Measurements from ENCODE around the gene FYTTD1. TPM values are rescaled to one million over a fixed set of nuclear protein-coding genes. Genes with fewer than 3 reads are reported as not detected.
"Not testable (repeated sequence)": the region's sequence is repeated elsewhere in the genome, so short reads cannot be mapped to it uniquely, and the experiment has no call there.

The FYTTD1 gene
- total and polyA plus RNA-seq, 10 donors: 10.9 to 52.6 (median 30.1) TPM

DNA sequence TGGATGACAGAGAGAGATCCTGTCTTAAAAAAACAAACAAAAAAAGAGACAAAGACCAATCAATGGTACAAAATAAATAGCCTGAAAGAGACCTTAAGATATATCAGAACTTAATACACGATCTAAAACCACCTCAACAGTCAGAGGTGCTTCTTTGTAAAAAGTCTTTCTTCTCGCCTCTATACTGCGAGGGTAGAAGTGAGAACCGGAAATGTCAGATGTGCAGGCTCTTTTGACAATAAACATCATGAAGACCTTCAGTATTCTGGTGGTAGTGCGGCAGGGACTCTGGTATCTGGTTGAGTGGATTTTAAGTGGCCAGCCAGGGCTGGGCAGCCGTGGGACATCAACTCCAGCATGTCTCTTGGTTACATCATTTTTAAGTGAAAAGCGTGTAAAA, 43.0 kb upstream of the FYTTD1 start:
- Histone ChIP-seq H3K27ac (peak overlapping the region in 4 of 8 donors; percentile 32 to 60 (median 50)), H3K4me1 (peaks cover 3 to 35% (median 9%) of the 10 kb centered on the region in 6 donors), H3K4me3 (no peak overlapping the region), H3K27me3 (replicated peaks in 1 of 7) (no peaks in the 10 kb centered on the region), H3K36me3 (peaks cover 0 to 49% (median 31%) of the 10 kb centered on the region in 6 donors), H3K9me3 (no peaks in the 10 kb centered on the region)
- WGBS, 5 donors: 84 to 93% (median 91%) methylated on average over 7 of the region's 7 CpGs
- DNase-seq: no peak
- TF ChIP-seq POLR2A (IDR thresholded peaks at IDR 0.05): no peak
- no peak for TF ChIP-seq POLR2AphosphoS5 (IDR thresholded peaks at IDR 0.05)
- TF ChIP-seq, protein P1, sequence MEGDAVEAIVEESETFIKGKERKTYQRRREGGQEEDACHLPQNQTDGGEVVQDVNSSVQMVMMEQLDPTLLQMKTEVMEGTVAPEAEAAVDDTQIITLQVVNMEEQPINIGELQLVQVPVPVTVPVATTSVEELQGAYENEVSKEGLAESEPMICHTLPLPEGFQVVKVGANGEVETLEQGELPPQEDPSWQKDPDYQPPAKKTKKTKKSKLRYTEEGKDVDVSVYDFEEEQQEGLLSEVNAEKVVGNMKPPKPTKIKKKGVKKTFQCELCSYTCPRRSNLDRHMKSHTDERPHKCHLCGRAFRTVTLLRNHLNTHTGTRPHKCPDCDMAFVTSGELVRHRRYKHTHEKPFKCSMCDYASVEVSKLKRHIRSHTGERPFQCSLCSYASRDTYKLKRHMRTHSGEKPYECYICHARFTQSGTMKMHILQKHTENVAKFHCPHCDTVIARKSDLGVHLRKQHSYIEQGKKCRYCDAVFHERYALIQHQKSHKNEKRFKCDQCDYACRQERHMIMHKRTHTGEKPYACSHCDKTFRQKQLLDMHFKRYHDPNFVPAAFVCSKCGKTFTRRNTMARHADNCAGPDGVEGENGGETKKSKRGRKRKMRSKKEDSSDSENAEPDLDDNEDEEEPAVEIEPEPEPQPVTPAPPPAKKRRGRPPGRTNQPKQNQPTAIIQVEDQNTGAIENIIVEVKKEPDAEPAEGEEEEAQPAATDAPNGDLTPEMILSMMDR (IDR thresholded peaks at IDR 0.05 in 8 of 11, conservative IDR thresholded peaks at IDR 0.05 in 3 of 11): no peak
- intact Hi-C loops (cut with DNase I; ENCODE audit: low total_unique reads): no loop called here

DNA sequence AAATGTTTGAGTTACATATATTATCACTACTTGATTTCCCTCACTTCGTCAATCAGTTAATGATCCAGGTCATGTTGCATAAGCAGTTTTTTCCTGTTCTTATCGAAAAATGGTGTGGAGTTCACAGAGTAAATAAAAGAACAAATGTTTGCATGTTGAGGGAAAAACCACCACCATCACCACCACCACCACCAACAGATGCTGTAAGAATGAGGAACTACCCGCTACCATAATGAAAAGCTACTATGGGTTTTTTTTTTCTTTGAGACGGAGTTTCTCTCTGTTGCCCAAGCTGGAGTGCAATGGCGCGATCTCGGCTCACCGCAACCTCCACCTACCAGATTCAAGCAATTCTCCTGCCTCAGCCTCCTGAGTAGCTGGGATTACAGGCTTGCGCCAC, 40.5 kb upstream of the FYTTD1 start:
- TF ChIP-seq POLR2A (IDR thresholded peaks at IDR 0.05): no peak
- WGBS, 5 donors: 49 to 69% (median 57%) methylated on average over 9 of the region's 9 CpGs
- H3K4me1 ChIP-seq: peaks cover 21 to 60% (median 34%) of the 10 kb centered on the region in 6 donors
- intact Hi-C loops (cut with DNase I; ENCODE audit: low total_unique reads): no loop called here
- no peaks in the 10 kb centered on the region for H3K27me3 ChIP-seq (replicated peaks in 1 of 7)
- H3K9me3 ChIP-seq: no peaks in the 10 kb centered on the region
- H3K27ac ChIP-seq: peak overlapping the region in 4 of 8 donors; percentile 44 to 85 (median 62)
- no peak for DNase-seq
- no peak overlapping the region for H3K4me3 ChIP-seq
- peaks cover 0 to 32% (median 10%) of the 10 kb centered on the region in 6 donors for H3K36me3 ChIP-seq

DNA sequence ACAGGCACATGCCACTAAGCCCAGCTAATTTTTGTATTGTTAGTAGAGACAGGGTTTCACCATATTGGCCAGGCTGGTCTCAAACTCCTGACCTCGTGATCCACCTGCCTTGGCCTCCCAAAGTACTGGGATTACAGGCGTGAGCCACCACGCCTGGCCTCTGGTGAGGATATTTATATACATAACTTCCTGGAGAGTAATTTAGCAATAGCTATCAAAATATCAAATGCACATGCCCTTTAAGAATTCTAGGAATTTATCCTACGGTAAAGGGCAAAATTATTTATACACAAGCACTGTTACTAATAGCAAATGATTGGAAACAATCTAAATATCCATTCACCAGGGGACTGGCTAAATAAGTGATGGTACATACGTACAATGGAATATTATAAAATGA, 38.7 kb upstream of the FYTTD1 start:
- intact Hi-C loops (cut with DNase I; ENCODE audit: low total_unique reads); H3K27me3 ChIP-seq (replicated peaks in 1 of 7); H3K9me3 ChIP-seq; H3K4me3 ChIP-seq; DNase-seq: not testable (repeated sequence)
- WGBS, 5 donors: 87 to 93% (median 90%) methylated on average over 5 of the region's 5 CpGs
- Histone ChIP-seq H3K27ac (peak overlapping the region in 6 of 8 donors; percentile 83 to 92 (median 88)), H3K4me1 (peaks cover 21 to 65% (median 34%) of the 10 kb centered on the region in 6 donors), H3K36me3 (peaks cover 0 to 32% (median 1%) of the 10 kb centered on the region in 6 donors)

DNA sequence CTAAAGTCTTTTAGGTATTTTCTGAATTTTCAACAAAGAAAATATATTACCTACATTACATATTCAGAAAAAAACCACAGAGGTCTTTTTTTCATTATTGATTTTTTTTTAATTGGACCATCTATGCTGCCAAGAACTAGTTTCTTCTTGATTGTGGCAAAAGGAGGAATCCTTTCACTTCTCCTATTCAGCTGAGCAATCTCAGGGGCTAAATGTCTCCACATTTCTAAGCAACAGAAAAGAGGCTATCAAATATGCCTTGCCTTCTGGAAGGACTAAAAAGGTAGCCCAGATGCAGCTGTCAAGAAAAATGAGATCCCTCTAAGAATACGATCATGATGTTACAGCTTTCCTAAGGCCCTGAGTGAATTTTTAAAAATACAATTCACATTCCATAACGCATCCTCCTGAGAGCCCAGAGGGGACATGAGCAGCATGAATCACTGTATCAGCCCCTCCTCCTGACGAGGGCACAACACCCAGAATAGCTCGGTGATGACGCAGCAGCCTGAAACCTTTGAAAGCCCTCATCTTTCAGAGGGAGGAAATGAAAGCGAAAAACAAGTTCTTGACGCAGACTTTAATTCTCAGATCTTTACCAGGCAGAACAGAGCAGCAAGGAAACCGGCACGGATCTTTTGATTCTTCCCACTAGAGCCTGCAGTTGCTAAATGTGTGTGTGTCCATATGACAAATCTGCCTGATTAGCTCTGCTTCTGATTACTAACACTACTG, 37.5 kb upstream of the FYTTD1 start:
- Histone ChIP-seq H3K36me3 (peaks cover 0 to 36% (median 12%) of the 10 kb centered on the region in 6 donors), H3K4me3 (peak overlapping the region in 7 of 8 donors; percentile 2 to 54 (median 18)), H3K27me3 (replicated peaks in 1 of 7) (no peaks in the 10 kb centered on the region), H3K27ac (peak overlapping the region; percentile 83 to 92 (median 90)), H3K4me1 (peaks cover 21 to 65% (median 34%) of the 10 kb centered on the region in 6 donors), H3K9me3 (no peaks in the 10 kb centered on the region)
- WGBS, 5 donors: 0 to 1% (median 1%) methylated on average over 9 of the region's 9 CpGs
- intact Hi-C loops (cut with DNase I; ENCODE audit: low total_unique reads): no loop called here
- peak; percentile 91 for DNase-seq
- TF ChIP-seq, protein P1 (IDR thresholded peaks at IDR 0.05 in 8 of 11, conservative IDR thresholded peaks at IDR 0.05 in 3 of 11): no peak
- TF ChIP-seq POLR2AphosphoS5 (IDR thresholded peaks at IDR 0.05) (peak in 2 of 3 donors; percentile 59 to 92), POLR2A (IDR thresholded peaks at IDR 0.05) (peak in 1 of 3 donors; percentile 72)

DNA sequence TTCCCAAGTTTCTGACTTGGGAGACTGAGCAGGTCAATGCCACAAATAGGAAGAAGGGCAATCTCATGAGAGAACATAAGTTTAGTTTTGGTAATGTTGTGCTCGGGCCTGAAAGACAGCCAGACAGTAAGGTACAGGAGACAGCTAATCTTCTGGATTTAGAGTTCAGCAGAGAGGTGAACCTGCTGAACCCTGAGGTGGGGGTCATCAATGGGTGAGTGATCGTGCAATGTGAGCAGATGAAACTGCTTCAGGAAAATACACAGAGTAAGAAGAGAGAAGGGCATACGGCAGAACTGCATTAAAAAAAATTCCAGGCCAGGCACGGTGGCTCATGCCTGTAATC, 36.2 kb upstream of the FYTTD1 start:
- no peaks in the 10 kb centered on the region for H3K9me3 ChIP-seq
- intact Hi-C loops (cut with DNase I; ENCODE audit: low total_unique reads): no loop called here
- no peaks in the 10 kb centered on the region for H3K27me3 ChIP-seq (replicated peaks in 1 of 7)
- H3K27ac ChIP-seq: peak overlapping the region; percentile 83 to 92 (median 90)
- DNase-seq: no peak
- WGBS, 5 donors: 68 to 75% (median 74%) methylated on average over 4 of the region's 4 CpGs
- peak overlapping the region in 1 of 8 donors; percentile 54 for H3K4me3 ChIP-seq
- H3K36me3 ChIP-seq: peaks cover 0 to 45% (median 19%) of the 10 kb centered on the region in 6 donors
- H3K4me1 ChIP-seq: peaks cover 21 to 55% (median 34%) of the 10 kb centered on the region in 6 donors
- no peak for TF ChIP-seq POLR2AphosphoS5 (IDR thresholded peaks at IDR 0.05)
- TF ChIP-seq POLR2A (IDR thresholded peaks at IDR 0.05): no peak
